NT2/D1 (cell line): ENCODE data around the gene TUNAR.

Experiments used
- DNase-seq: peaks from one replicate; pipeline ENCODE4 v3.0.0-alpha.2; 2011; ENCODE audit warnings: low read depth, low spot score
- H3K27me3 ChIP-seq: 2 replicates; pipeline ENCODE4 v1.6.0; 2011; ENCODE audit warnings: mild to moderate bottlenecking; ENCODE audit not compliant: insufficient read length, insufficient read depth
- H3K36me3 ChIP-seq: 2 replicates; pipeline ENCODE4 v1.6.1; 2011; ENCODE audit warnings: mild to moderate bottlenecking, low read length, mixed read lengths; ENCODE audit not compliant: insufficient read depth, insufficient read length
- H3K4me1 ChIP-seq: 2 replicates; pipeline ENCODE4 v1.5.1; 2011; ENCODE audit not compliant: insufficient read depth, insufficient read length
- H3K4me3 ChIP-seq: 2 replicates; pipeline ENCODE4 v1.5.1; 2011; ENCODE audit warnings: low read depth; ENCODE audit not compliant: insufficient read length
- H3K9ac ChIP-seq: 2 replicates; pipeline ENCODE4 v1.6.0; 2011; ENCODE audit warnings: low read depth; ENCODE audit not compliant: insufficient read length
- H3K9me3 ChIP-seq: 2 replicates; pipeline ENCODE4 v1.5.1; 2011; ENCODE audit warnings: mild to moderate bottlenecking, low read length; ENCODE audit not compliant: insufficient read depth
- SUZ12 ChIP-seq: IDR thresholded peaks from 2 replicates; pipeline ENCODE4 v1.6.1; 2011; ENCODE audit not compliant: insufficient read length, insufficient read depth; ENCODE audit errors: extremely low read depth
- YY1 ChIP-seq: IDR thresholded peaks from 2 replicates; pipeline ENCODE4 v1.6.1; 2011; ENCODE audit not compliant: insufficient read length, insufficient read depth
- ZNF274 ChIP-seq: IDR thresholded peaks from 2 replicates; pipeline ENCODE4 v1.6.1; 2011; ENCODE audit warnings: mild to moderate bottlenecking, low read depth, low read length

Gene TUNAR

DNA sequence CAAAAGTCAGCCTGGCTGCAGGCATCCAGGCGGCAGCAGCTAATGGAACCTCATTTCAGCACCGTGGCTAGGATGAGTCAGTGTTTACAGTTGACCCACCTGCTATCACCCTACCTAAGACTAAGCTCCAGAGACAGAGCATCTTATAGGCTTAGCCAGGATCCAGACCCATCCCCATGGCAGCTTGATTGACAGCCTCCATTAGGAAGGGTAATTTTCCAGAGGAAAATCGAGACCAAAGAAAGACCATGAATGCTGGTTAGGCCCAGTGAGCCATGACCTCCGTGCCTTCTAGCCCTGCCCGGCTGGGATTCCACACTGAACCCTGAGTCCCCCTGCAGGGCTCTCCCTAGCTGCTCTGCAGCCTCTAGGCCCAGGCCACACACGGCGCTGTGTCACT is 38.7 kb downstream of the TUNAR start:
- Histone ChIP-seq H3K4me1 (no peaks in the 10 kb centered on the region), H3K36me3 (peaks cover 5% of the 10 kb centered on the region), H3K9me3 (no peaks in the 10 kb centered on the region), H3K9ac (peak overlapping the region; percentile 44), H3K4me3 (no peak overlapping the region), H3K27me3 (no peaks in the 10 kb centered on the region)
- TF ChIP-seq YY1 (no peak), ZNF274 (no peak), SUZ12 (no peak)
- DNase-seq, result peak; percentile 55

DNA sequence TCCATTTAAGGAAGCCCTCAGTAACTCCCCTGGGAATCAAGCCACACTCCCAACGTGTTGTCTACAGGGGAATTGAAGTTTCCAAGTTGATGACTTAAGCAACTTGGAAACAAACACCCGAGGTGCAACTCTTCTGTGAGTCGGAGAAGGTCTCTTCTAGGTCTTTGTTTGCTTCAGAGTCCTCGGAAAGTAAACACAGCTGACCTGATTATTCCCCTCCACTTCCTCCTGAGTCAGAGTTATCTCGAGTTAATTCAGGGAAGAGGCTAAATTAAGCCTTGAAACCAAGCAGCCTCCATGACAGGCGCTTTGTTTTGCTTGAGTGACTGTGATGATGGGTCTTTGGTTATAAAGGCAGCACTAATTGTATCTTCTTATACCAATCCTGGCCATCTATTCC is 41.8 kb downstream of the TUNAR start:
- no peak for TF ChIP-seq YY1
- no peak for TF ChIP-seq ZNF274
- TF ChIP-seq SUZ12, result no peak
- Histone ChIP-seq H3K27me3 (no peaks in the 10 kb centered on the region), H3K4me3 (no peak overlapping the region), H3K4me1 (no peaks in the 10 kb centered on the region), H3K9me3 (no peaks in the 10 kb centered on the region), H3K9ac (no peak overlapping the region), H3K36me3 (peaks cover 5% of the 10 kb centered on the region)
- DNase-seq, result no peak

DNA sequence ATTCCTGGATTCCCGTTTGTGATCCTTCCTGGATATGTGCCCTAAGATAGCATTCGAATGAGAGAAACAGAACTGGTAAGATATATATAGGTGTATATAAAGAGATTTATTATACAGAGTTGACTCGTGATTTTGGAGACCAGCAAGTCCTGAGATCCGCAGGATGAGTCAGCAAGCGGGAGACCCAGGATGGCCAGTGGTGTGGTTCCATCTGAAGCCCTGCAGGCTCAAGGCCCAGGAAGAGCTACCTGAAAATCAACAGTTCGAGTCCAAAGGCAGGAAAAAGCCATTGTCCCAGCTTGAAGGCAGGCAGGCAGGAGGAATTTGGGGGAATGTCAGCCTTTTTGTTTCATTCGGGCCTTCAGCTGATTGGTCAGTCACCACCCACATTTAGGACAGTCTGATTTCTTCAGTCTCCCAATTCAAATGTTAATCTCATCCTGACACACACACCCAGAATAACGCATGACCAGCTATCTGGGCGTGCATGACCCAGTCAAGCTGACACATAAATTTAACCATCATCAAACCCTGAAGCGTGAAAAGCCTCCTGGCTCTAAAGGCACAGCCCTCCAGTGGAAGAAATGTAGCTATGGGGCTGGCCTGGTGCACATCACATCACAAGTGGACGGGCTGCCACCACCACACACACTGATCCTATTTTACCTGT is 44.3 kb downstream of the TUNAR start:
- H3K9me3 ChIP-seq, result no peaks in the 10 kb centered on the region
- TF ChIP-seq SUZ12 (no peak), YY1 (no peak), ZNF274 (no peak)
- no peaks in the 10 kb centered on the region for H3K27me3 ChIP-seq
- H3K4me1 ChIP-seq, result no peaks in the 10 kb centered on the region
- H3K36me3 ChIP-seq, result peaks cover 5% of the 10 kb centered on the region
- no peak for DNase-seq
- no peak overlapping the region for H3K4me3 ChIP-seq
- no peak overlapping the region for H3K9ac ChIP-seq

DNA sequence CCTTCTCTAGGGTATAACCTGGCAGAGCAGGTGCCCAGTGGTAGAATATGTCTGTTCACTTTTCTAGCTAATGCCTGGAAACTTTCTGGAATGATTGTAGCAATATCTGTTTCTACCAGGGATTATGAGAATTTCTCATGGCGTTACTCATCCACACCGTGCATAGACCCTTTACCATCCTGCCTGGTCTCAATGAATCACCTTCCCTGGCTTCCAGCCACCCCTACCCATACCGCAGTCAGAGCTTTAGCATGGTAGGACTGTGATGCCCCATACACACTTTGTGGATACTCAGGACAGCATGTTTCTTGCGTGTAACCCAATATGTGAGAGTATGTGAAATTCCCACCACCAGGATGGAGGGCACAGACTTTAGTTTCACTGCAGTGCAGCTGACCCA is 45.4 kb downstream of the TUNAR start:
- DNase-seq, result no peak
- Histone ChIP-seq H3K36me3 (peaks cover 5% of the 10 kb centered on the region), H3K9me3 (no peaks in the 10 kb centered on the region), H3K4me3 (no peak overlapping the region), H3K27me3 (no peaks in the 10 kb centered on the region), H3K9ac (no peak overlapping the region), H3K4me1 (no peaks in the 10 kb centered on the region)
- TF ChIP-seq YY1, result no peak
- TF ChIP-seq SUZ12, result no peak
- TF ChIP-seq ZNF274, result no peak

DNA sequence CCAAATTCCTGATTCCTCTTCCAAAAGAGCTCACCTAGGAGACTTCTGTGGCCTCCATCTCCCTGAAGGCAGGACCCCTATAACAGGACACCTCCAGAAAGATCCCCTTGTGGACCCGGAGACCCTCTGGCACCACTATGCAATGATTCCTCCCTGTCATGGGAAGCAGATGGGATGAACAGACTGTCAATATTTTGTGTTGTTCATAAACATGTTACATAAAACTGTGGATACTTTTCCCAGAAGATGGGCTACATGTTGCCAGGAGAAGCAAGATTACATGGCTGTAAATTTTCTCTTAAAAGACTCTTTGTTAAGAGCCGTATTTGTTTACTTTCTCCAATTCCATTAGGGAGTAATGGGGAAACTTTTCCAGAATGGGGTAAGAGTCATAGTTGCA is 52.1 kb downstream of the TUNAR start:
- Histone ChIP-seq H3K36me3 (no peaks in the 10 kb centered on the region), H3K4me3 (no peak overlapping the region), H3K9me3 (no peaks in the 10 kb centered on the region), H3K4me1 (no peaks in the 10 kb centered on the region), H3K27me3 (no peaks in the 10 kb centered on the region), H3K9ac (no peak overlapping the region)
- no peak for TF ChIP-seq ZNF274
- TF ChIP-seq YY1, result no peak
- no peak for TF ChIP-seq SUZ12
- no peak for DNase-seq

DNA sequence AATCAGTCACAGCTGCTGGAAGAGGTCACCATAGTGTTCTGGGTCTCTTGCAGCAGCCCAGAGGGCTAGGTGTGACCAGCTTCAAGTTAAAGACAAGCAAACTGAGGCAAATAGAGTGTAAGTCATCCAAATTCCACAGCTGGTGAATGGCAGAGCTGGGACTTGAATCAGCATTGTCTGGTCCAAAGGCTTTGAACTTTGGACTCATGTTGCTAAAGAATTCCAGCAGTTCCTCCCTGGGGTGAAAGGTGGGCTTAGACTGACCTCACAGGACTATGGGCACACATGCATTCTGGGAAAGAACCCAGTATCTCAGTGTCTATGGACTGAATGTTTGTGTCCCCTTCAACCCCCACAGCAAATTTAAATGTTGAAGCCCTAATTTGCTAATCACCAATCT is 54.8 kb downstream of the TUNAR start:
- no peak for DNase-seq
- TF ChIP-seq YY1, result no peak
- no peak for TF ChIP-seq ZNF274
- Histone ChIP-seq H3K36me3 (no peaks in the 10 kb centered on the region), H3K4me1 (no peaks in the 10 kb centered on the region), H3K4me3 (no peak overlapping the region), H3K27me3 (no peaks in the 10 kb centered on the region), H3K9me3 (no peaks in the 10 kb centered on the region), H3K9ac (no peak overlapping the region)

DNA sequence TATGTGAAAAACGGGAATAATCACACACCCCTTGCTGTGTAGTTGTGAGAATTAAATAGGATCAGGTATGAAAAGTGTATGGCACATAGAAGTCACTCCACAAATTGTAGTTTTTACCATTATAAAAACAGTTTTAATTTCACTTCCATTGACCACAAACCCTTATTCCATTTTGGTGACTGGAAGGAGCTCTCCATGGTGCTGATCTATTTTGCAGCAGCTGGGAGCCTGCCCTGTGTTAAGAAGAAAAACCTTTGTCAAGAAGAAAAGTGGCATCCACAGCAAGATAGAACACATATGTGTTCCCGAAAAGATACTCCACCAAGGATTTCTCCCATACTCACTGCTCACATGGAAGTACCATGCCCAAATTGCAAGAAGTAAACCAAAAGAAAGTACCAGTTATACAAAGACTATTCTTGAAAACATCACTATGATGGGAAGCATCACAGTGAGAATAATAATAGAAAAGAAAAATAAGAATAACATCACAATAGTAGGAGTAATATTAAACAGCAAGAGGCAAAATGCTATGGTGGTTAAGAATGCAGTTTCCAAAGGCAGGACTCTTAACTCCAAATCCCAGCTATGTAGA is 58.7 kb downstream of the TUNAR start:
- Histone ChIP-seq H3K9ac (no peak overlapping the region), H3K36me3 (no peaks in the 10 kb centered on the region), H3K27me3 (no peaks in the 10 kb centered on the region), H3K9me3 (no peaks in the 10 kb centered on the region), H3K4me1 (no peaks in the 10 kb centered on the region), H3K4me3 (no peak overlapping the region)
- DNase-seq, result no peak
- TF ChIP-seq YY1 (no peak), ZNF274 (no peak), SUZ12 (no peak)
